Nephron (organoid): Measurements from ENCODE around the gene ABCB1.
A peak's percentile ranks its signal among the peaks of the same experiment; 100 is the strongest.

Experiments
- H3K27ac Mint-ChIP-seq, 3 experiments: 2 replicates each; pipeline ENCODE4 v1.8.0; 2020; ENCODE audit warnings: mixed read lengths in 3 of 3, mild to moderate bottlenecking in 2 of 3, moderate library complexity in 1 of 3
- H3K27me3 Mint-ChIP-seq: 2 replicates; pipeline ENCODE4 v1.8.0; 2021; ENCODE audit warnings: low read depth, mild to moderate bottlenecking, moderate library complexity, mixed read lengths
- H3K36me3 Mint-ChIP-seq: 2 replicates; pipeline ENCODE4 v1.8.0; 2020; ENCODE audit warnings: low read depth, mixed read lengths
- H3K4me1 Mint-ChIP-seq: 2 replicates; pipeline ENCODE4 v1.8.0; 2020; ENCODE audit warnings: mixed read lengths
- H3K4me3 Mint-ChIP-seq, 3 experiments: 2 replicates each; pipeline ENCODE4 v1.8.0; 2020; ENCODE audit warnings: mild to moderate bottlenecking in 3 of 3, mixed read lengths in 3 of 3, moderate library complexity in 2 of 3
- H3K9me3 Mint-ChIP-seq: 2 replicates; pipeline ENCODE4 v1.8.0; 2020; ENCODE audit warnings: mixed read lengths
- CTCF ChIP-seq, 3 experiments: fragments of 200-600 bp; sonication (generic); IDR thresholded peaks; one replicate each; pipeline ENCODE4 v1.5.0; 2021; ENCODE audit warnings: antibody characterized with exemption in 3 of 3; ENCODE audit not compliant: unreplicated experiment in 3 of 3

ABCB1 gene

GRCh38 chr7:87564296-87564963, 36.3 kb downstream of the ABCB1 start:
- H3K27me3 Mint-ChIP-seq = no peaks in the 10 kb centered on the region
- no peaks in the 10 kb centered on the region for H3K9me3 Mint-ChIP-seq
- peak overlapping the region; percentile 55 to 80 (median 68) for H3K27ac Mint-ChIP-seq
- H3K4me1 Mint-ChIP-seq = no peaks in the 10 kb centered on the region
- no peak overlapping the region for H3K4me3 Mint-ChIP-seq
- TF ChIP-seq CTCF (IDR thresholded peaks at IDR 0.05; ENCODE audit: unreplicated experiment in 3 of 3) = peak; percentile 22 to 44 (median 28)
- no peaks in the 10 kb centered on the region for H3K36me3 Mint-ChIP-seq

- H3K4me1 Mint-ChIP-seq = no peaks in the 10 kb centered on the region
- H3K27me3 Mint-ChIP-seq = no peaks in the 10 kb centered on the region
- no peak for TF ChIP-seq CTCF (IDR thresholded peaks at IDR 0.05; ENCODE audit: unreplicated experiment in 3 of 3)
- H3K36me3 Mint-ChIP-seq = no peaks in the 10 kb centered on the region
- H3K27ac Mint-ChIP-seq = no peak overlapping the region
- H3K9me3 Mint-ChIP-seq = no peaks in the 10 kb centered on the region
- no peak overlapping the region for H3K4me3 Mint-ChIP-seq
Observed at GRCh38 chr7:87561702-87562101, 39.0 kb downstream of the ABCB1 start.

GRCh38 chr7:87561102-87561501, 39.6 kb downstream of the ABCB1 start:
- Mint-ChIP-seq H3K27ac (no peak overlapping the region), H3K27me3 (no peaks in the 10 kb centered on the region), H3K4me1 (no peaks in the 10 kb centered on the region), H3K36me3 (no peaks in the 10 kb centered on the region), H3K9me3 (no peaks in the 10 kb centered on the region), H3K4me3 (no peak overlapping the region)
- TF ChIP-seq CTCF (IDR thresholded peaks at IDR 0.05; ENCODE audit: unreplicated experiment in 3 of 3) = no peak

- TF ChIP-seq CTCF (IDR thresholded peaks at IDR 0.05; ENCODE audit: unreplicated experiment in 3 of 3) = no peak
- Mint-ChIP-seq H3K4me3 (no peak overlapping the region), H3K9me3 (no peaks in the 10 kb centered on the region), H3K36me3 (no peaks in the 10 kb centered on the region), H3K27ac (no peak overlapping the region), H3K27me3 (no peaks in the 10 kb centered on the region), H3K4me1 (no peaks in the 10 kb centered on the region)
Observed at GRCh38 chr7:87552351-87552900, 48.3 kb downstream of the ABCB1 start.

- Mint-ChIP-seq H3K4me1 (no peaks in the 10 kb centered on the region), H3K9me3 (no peaks in the 10 kb centered on the region), H3K36me3 (no peaks in the 10 kb centered on the region), H3K4me3 (no peak overlapping the region), H3K27me3 (no peaks in the 10 kb centered on the region), H3K27ac (no peak overlapping the region)
- no peak for TF ChIP-seq CTCF (IDR thresholded peaks at IDR 0.05; ENCODE audit: unreplicated experiment in 3 of 3)
Observed at GRCh38 chr7:87548123-87548919, 52.4 kb downstream of the ABCB1 start.
